T-helper 2 cell treated with Interferon-gamma antibody and Interleukin-4, amounts not matched to agents 100 ng/mL and 5 ng/mL, for 36 hours (primary cell): Measurements from ENCODE around the gene GALNT2. TPM values are rescaled to one million over a fixed set of nuclear protein-coding genes. Genes with fewer than 3 reads are reported as not detected.

Source experiments
- intact Hi-C: fragments of 100-400 bp; cut with micrococcal nuclease; formaldehyde crosslinking; loops from one replicate; pipeline ENCODE4 v1.15.1; 2023
- total RNA-seq: library from RNA; stranded (reverse); gene quantifications from 2 replicates; pipeline ENCODE4 v1.2.3, GENCODE V29; 2022

Gene GALNT2
- total RNA-seq, 1 donor from 2014 or later = 26.6 TPM

GRCh38 chr1:230204842-230205241, 137.8 kb downstream of the GALNT2 start:
- intact Hi-C loops = no loop called here

GRCh38 chr1:230205719-230206198, 138.7 kb downstream of the GALNT2 start:
- intact Hi-C loops = loop anchor here (2.0 kb wide), 1 partner anchor 19 kb away; no protein-coding TSS in a partner anchor

GRCh38 chr1:230206207-230206606, 139.2 kb downstream of the GALNT2 start:
- intact Hi-C loops = loop anchor here (2.0 kb wide), 1 partner anchor 19 kb away; no protein-coding TSS in a partner anchor

GRCh38 chr1:230206976-230207375, 139.9 kb downstream of the GALNT2 start:
- intact Hi-C loops = loop anchor here (2.0 kb wide), 1 partner anchor 20 kb away; no protein-coding TSS in a partner anchor

GRCh38 chr1:230207598-230207997, 140.6 kb downstream of the GALNT2 start:
- intact Hi-C loops = loop anchor here (2.0 kb wide), 1 partner anchor 21 kb away; no protein-coding TSS in a partner anchor

GRCh38 chr1:230208619-230209261, 141.7 kb downstream of the GALNT2 start:
- intact Hi-C loops = no loop called here

- intact Hi-C loops = no loop called here
These were observed 143.4 kb downstream of the GALNT2 start for GRCh38 chr1:230210326-230210980.

GRCh38 chr1:230210981-230211336, 143.9 kb downstream of the GALNT2 start:
- intact Hi-C loops = no loop called here

- intact Hi-C loops = no loop called here
These were observed 144.6 kb downstream of the GALNT2 start for GRCh38 chr1:230211436-230212145.

- intact Hi-C loops = no loop called here
These were observed 145.4 kb downstream of the GALNT2 start for GRCh38 chr1:230212405-230212936.

GRCh38 chr1:230215031-230215430, 148.0 kb downstream of the GALNT2 start:
- intact Hi-C loops = no loop called here

GRCh38 chr1:230215529-230215928, 148.5 kb downstream of the GALNT2 start:
- intact Hi-C loops = no loop called here

- intact Hi-C loops = no loop called here
These were observed 149.9 kb downstream of the GALNT2 start for GRCh38 chr1:230216896-230217295.

- intact Hi-C loops = no loop called here
These were observed 151.6 kb downstream of the GALNT2 start for GRCh38 chr1:230218667-230219066.

GRCh38 chr1:230219174-230220067, 152.4 kb downstream of the GALNT2 start:
- intact Hi-C loops = no loop called here

- intact Hi-C loops = no loop called here
These were observed 153.4 kb downstream of the GALNT2 start for GRCh38 chr1:230220478-230220877.

GRCh38 chr1:230220907-230221306, 153.9 kb downstream of the GALNT2 start:
- intact Hi-C loops = no loop called here

GRCh38 chr1:230222678-230223077, 155.6 kb downstream of the GALNT2 start:
- intact Hi-C loops = no loop called here

- intact Hi-C loops = no loop called here
These were observed 157.3 kb downstream of the GALNT2 start for GRCh38 chr1:230224101-230224960.
